GM18951 (cell line): ENCODE results near the gene NRP2.

Experiments used
- POLR2A ChIP-seq: IDR thresholded peaks from 4 replicates; pipeline ENCODE4 v1.6.1; 2011; ENCODE audit warnings: mild to moderate bottlenecking; ENCODE audit not compliant: insufficient read length, insufficient read depth; ENCODE audit errors: extremely low read depth
- in situ Hi-C: fragments of 300-500 bp; cut with MboI; formaldehyde crosslinking; loops from one replicate; pipeline ENCODE4 v1.12.0; 2022; ENCODE audit warnings: low sequenced_read_pairs, mixed read lengths, inconsistent platforms; ENCODE audit not compliant: unreplicated experiment

The NRP2 gene

GRCh38 chr2:205781244-205781931 is 99.1 kb downstream of the NRP2 start:
- TF ChIP-seq POLR2A = no peak
- in situ Hi-C loops = no loop called here

GRCh38 chr2:205782941-205783340 is 100.6 kb downstream of the NRP2 start:
- in situ Hi-C loops = no loop called here
- TF ChIP-seq POLR2A = no peak

DNA sequence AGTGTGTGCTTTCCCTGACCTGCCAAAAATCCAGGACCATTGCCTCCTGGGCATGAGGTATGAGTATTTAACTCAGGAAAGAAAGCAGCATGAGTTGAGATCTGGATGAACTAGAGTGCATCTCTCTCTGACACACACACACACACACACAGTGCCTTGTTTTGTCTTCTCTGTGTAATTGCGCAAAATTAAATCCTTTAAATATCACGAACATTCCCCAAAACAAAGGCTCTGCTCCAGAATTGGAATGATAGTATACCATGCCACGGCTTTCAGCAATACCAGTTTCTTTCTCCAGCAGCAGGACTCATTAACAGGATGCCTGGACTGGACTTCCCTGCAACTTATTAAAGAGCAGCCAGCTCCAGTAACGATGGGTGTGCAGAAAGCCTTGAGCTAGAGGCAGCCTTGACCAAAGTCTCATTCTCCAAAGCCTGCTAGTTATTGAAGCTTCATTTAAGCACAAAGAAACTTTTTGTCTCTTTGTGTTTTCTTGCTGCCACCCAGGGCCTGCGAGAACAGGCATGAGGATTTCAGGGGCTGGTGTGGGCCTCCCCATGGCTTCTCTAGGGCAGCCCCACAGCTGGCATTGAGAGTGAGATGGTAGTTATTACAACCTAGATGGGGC is 101.7 kb downstream of the NRP2 start:
- no peak for TF ChIP-seq POLR2A
- in situ Hi-C loops = no loop called here

GRCh38 chr2:205785507-205786260 is 103.4 kb downstream of the NRP2 start:
- in situ Hi-C loops = no loop called here
- TF ChIP-seq POLR2A = no peak

- in situ Hi-C loops = no loop called here
- no peak for TF ChIP-seq POLR2A
These were observed 104.7 kb downstream of the NRP2 start for GRCh38 chr2:205786976-205787375.

DNA sequence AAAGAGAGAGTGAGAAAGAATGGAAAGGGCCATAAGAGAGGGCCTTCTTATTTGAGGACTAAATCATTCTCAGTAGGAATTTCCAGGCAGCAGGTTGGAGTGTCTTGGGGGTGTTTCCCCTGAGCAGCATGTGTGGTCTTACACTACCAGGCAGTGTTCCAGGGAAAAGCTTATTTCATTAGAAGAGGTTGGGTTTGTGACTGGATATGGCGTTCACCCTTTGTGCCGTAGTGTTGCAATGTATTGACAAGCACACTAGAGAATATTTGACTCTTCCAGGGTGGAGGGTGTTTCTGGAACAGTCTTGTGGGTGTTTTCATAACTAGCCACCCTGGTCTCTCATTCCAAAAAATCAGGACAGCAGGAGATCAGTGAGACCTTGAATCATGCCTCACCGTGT is 105.5 kb downstream of the NRP2 start:
- no peak for TF ChIP-seq POLR2A
- in situ Hi-C loops = no loop called here

GRCh38 chr2:205789906-205790305 is 107.6 kb downstream of the NRP2 start:
- in situ Hi-C loops = no loop called here
- no peak for TF ChIP-seq POLR2A

DNA sequence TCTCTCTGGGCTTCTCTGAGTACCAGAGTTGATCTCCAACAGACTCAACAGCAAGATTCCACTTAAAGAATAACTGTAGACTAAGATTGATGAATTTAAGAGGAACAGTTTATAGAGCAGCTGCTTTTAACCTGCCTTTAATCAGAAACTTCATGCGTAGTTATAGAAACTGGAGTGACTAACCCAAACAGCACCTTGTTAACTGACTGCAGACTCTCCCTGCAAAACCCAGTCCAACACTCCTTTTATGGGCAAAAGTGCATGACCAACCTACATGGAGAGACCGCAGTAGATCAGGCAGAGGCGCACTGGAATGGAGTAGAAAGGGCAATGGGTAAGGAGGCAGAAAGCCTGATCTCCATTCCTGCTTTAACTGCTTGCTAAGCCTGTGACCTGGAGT is 110.6 kb downstream of the NRP2 start:
- TF ChIP-seq POLR2A = no peak
- in situ Hi-C loops = no loop called here

DNA sequence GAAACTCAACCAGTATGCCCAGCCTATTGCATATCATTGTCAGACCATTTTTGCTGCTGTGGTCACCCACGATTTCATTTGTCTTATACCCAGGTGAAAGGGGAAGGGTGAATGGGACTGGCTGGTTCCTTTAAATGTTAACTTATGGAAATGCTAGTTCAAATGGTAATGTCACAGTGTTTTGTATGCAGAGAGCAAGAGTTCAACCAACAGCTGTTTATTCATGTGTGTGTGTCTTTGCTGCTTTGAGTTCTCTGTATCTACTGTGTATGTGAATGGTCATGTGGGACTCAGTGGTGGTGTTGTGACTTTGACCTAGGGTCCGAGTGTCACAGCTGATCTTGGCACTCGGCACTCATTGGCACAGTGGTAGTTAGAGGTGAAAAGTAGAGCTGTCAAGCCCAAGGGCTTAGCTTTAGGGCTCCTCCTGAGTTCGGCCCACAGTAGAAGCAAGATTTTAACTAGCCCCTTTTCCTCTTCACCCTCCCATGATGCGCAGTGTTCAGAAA is 114.6 kb downstream of the NRP2 start:
- TF ChIP-seq POLR2A = no peak
- in situ Hi-C loops = no loop called here

DNA sequence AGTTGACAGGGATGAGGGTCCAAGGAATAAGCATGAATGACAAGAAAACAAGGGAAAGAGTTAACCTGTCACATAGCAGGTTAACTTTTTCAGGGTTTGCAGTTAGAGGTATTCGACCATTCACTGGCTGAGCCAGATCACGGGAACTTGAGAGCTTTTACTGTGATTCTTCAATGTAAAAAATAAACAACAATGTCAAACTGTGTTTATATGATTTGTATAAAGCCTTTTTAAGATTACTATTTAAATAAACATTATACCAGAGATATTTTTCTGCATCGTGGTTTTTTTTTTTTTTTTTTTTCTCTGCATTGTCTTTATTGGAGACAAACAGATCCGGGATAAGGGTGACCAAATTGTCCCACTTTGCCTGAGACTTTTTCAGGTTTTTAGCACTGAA is 115.6 kb downstream of the NRP2 start:
- no peak for TF ChIP-seq POLR2A
- in situ Hi-C loops = no loop called here

DNA sequence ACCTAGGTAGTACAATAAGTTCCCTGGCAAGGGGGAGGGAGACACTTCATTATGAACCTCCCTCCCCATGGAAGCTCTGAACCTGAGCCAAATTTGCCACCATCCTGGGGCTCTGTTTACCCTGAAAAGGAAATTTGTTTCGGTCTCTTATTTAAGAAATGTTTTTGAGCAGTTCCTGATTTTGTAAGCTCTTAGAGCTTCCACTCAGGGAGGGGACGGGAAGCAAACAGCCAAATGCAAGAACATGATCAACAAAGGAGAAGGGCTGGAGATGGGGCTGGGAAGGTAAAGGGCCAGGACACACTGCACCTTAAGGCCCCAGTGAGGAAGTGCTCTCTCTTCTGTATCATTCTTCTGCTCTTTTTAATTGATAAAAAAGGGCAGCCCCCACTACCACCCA is 117.9 kb downstream of the NRP2 start:
- TF ChIP-seq POLR2A = no peak
- in situ Hi-C loops = no loop called here

GRCh38 chr2:205800773-205801172 is 118.5 kb downstream of the NRP2 start:
- in situ Hi-C loops = no loop called here

GRCh38 chr2:205802065-205802464 is 119.8 kb downstream of the NRP2 start:
- in situ Hi-C loops = no loop called here
- TF ChIP-seq POLR2A = no peak

More at GRCh38 chr2:205800773-205801172, 118.5 kb downstream of the NRP2 start:
- TF ChIP-seq POLR2A = no peak
